SHP77 treated with DMSO at 0.1 percent for 48 hours (cell line): ENCODE measurements around the gene RNU1-4.
"Not testable (repeated sequence)": the region's sequence is repeated elsewhere in the genome, so short reads cannot be mapped to it uniquely, and the experiment has no call there.

ENCODE experiments used
- DNase-seq: peaks from one replicate; lab custom pipeline; 2025; lab: John Stamatoyannopoulos, UW

The RNU1-4 gene

GRCh38 chr1:16740047-16740964 is at the start of gene RNU1-4:
Gene RNU1-4 (plus strand): TSS chr1:16740516.
- not testable (repeated sequence) for DNase-seq

- DNase-seq = not testable (repeated sequence)
Observed at GRCh38 chr1:16690971-16691682, 49.2 kb upstream of the RNU1-4 start.

DNA sequence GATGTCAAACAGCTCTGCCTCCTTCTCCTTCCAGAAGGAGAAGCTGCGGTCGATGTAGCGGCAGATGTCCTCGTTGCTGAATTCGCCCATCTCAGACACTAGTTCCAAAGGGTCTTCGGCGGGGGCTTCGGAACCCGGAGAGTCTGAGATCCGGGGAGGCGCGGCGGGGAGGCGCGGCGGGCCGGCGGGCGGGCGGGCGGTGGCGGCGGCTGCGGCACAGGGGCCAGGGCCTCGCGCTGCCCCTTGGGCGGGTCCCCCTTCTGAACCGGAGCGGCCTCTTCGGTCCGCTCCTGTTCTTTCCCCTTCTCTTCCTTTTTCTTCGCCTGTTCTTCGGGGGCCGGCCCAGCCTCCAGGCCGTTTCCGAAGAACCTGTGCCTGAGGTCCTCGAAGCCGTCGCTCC is 48.0 kb upstream of the RNU1-4 start:
- not testable (repeated sequence) for DNase-seq

DNA sequence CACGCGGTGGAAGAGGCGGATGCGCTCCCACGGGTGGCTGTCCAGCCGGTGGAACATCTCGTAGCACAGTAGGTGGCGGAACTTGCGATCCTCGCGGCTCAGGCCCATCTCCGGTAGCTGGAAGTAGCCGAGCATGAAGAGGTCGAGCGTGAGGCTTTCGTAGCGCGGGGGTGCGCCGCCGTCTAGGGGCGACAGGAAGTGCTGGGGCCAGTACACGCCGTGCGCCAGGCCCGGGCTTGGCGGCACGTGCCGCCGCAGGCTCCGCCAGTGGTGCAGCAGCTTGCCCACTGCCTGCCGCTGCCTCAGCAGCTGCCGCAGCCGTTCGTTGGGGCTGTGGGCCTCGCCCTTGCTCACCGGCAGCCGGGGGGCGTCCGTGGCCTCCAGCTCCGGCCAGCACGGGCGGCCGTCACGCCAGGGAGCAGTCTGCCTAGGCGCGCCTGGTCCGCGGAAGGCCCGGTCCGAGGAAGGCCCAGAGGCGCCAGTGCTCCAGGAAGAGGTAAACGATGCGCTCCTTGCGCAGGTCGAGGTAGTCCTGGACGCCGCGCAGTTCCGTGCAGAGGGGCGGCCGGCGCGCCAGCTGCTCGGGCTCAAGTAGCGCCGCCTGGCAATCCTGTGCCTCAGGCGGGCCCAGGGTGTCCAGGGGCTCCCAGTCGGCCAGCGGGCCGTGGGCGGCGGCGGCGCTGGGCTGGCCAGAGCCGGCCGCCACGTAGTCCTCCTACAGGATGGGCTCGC is 47.4 kb upstream of the RNU1-4 start:
- not testable (repeated sequence) for DNase-seq

- not testable (repeated sequence) for DNase-seq
Observed at GRCh38 chr1:16693449-16694307, 46.6 kb upstream of the RNU1-4 start.

DNA sequence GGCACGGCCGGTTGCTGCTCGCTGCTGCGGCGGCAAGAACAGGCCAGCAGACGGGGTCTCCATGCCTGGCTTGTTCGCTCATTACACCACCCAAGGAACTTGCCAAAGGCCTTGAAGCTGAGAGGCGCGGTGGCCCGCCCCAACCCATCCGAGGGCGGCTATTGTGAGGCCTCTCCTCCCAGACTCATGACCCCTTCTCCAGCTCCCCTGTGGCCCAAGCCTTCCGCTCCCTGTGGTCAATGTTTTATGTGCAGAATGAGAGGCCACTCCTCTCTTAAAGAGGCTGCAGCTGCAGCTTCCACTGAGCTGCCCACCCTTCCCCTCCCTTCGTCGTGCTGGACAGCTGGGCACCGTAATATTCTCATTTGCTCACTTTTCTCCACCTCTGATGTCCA is 46.0 kb upstream of the RNU1-4 start:
- not testable (repeated sequence) for DNase-seq

GRCh38 chr1:16696507-16697150 is 43.7 kb upstream of the RNU1-4 start:
- not testable (repeated sequence) for DNase-seq

GRCh38 chr1:16697152-16697551 is 43.2 kb upstream of the RNU1-4 start:
- not testable (repeated sequence) for DNase-seq

DNA sequence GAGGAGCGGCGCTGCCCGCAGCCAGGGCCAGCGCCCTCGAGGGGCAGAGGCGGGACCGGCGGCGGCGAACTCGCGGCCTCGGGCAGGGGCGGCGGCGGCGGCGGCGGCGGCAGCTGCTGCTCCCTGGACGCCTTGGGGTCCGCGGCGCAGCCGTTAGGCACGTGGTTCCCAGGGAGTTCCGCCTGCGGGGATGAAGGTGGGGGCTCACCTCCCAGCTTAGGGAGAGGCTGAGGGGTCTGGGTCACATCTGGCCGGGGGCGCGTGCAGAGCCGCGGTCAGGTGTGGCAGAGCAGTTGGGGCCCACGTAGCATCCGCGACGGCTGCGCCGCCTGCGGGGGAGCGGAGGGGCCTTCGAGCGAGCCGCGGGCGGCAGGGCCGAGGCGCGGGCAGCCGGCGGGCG is 40.9 kb upstream of the RNU1-4 start:
- not testable (repeated sequence) for DNase-seq

- not testable (repeated sequence) for DNase-seq
Observed at GRCh38 chr1:16700138-16700895, 40.0 kb upstream of the RNU1-4 start.

DNA sequence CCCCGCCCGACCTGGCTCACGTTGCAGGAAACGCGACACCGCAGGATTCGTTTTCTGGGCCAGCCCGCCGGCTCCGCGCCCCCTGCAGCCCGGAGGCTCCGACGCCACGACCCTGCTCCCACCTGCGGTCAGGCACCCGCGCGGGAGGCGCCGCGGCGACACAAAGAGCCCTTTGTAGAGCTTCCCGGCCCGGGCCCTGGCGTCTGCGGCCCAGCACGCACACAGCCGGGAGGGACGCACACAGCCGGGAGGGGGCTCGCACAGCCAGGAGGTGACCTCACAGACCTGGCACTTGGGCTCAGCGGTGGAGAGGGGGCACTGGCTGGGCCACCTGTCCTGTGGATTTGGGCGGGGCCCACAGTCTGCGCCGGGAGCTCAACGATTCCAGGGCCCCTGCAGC is 39.1 kb upstream of the RNU1-4 start:
- not testable (repeated sequence) for DNase-seq

DNA sequence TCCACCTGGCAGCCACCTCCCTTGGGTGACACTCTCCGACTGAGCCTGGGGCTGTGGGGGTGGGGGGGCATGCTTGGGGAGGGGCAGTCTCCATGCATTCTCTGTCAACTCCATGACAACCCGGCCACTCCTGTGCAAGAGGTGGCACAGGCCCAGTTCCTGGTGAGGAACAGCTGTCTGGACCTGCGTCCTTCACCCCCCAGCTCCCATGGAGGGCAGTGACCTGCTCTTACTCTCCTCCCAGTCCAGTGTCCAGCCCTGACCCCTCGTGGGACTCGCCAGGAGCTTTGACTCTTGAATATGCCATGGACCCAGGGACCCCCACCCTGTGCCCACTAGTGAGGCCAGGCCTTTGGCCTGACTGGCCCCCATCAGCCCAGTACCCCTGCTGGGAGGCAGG is 38.0 kb upstream of the RNU1-4 start:
- DNase-seq = not testable (repeated sequence)

GRCh38 chr1:16703141-16703540 is 37.2 kb upstream of the RNU1-4 start:
- not testable (repeated sequence) for DNase-seq

- DNase-seq = not testable (repeated sequence)
Observed at GRCh38 chr1:16703602-16704001, 36.7 kb upstream of the RNU1-4 start.

GRCh38 chr1:16704076-16704475 is 36.2 kb upstream of the RNU1-4 start:
- not testable (repeated sequence) for DNase-seq

DNA sequence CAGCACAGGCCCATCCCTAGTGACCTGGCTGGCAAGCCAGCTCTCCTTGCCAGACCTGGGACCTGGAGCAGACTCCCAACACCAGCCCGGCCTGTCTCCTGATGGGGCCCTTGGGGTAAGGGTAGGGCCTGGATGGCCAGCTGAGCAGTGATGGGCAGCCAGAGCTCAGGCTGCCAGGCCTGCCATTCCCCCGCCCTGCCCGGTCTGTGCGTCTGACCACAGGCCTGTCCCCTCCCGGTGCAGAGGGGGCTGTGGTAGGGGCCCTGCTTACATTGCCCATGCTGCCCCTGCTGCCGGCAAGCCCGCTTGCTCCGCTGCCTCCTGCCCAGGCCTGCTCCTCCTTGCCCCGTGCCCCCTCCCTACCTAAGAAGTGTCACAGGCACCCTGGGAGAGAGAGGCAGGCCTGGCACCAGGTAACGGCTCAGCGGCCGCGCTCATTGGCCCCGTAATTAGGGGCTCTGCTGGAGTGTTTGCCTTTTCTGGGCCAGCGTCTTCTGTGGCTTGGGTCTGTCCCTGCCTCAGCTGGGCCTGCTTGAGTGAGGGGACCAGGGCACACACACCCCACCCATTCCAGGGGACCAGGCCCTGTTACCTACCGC is 35.7 kb upstream of the RNU1-4 start:
- not testable (repeated sequence) for DNase-seq

DNA sequence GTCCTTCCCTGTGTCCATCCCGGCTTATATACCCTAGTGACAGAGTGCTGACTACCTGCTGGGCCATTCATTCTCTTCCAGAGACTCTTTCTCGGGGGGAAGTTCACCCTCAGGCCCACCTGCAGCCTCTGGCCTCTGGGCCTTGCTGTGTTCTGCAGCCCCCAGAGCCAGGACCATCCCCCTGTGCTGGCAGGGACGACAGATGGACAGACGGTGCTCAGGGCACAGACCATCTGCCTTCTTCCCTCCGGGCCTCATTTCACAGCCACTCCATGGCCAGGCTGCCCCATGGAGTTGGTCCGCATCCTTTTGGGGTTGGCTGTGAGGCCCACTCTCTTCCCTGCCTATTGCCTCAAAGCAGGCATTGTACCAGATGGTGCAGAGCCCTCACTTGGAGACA is 34.0 kb upstream of the RNU1-4 start:
- DNase-seq = not testable (repeated sequence)

- DNase-seq = not testable (repeated sequence)
Observed at GRCh38 chr1:16707130-16708093, 32.9 kb upstream of the RNU1-4 start.
